Ovary (tissue), 9 donors: ENCODE results near the gene PCDHGC3. TPM values are rescaled to one million over a fixed set of nuclear protein-coding genes. Genes with fewer than 3 reads are reported as not detected.
A peak's percentile ranks its signal among the peaks of the same experiment; 100 is the strongest.

Source experiments
- DNase-seq, 5 donors: peaks; one replicate each; pipeline ENCODE4 v3.0.0-alpha.2; 2019 to 2020
- H3K27ac ChIP-seq, 2 donors: fragments of 200-600 bp; one replicate each; pipeline versions ENCODE4 v1.5.1 to v1.8.0; 2019 to 2022
- H3K27me3 ChIP-seq: fragments of 200-600 bp; one replicate; pipeline ENCODE4 v1.8.0; 2022
- H3K36me3 ChIP-seq: fragments of 200-600 bp; sonication (generic); one replicate; pipeline ENCODE4 v1.5.1; 2019
- H3K4me1 ChIP-seq: one replicate; pipeline ENCODE4 v1.8.1; 2013; ENCODE audit warnings: mild to moderate bottlenecking, moderate library complexity; ENCODE audit not compliant: insufficient read depth
- H3K4me3 ChIP-seq: fragments of 200-600 bp; sonication (generic); one replicate; pipeline ENCODE4 v1.5.1; 2017
- H3K9me3 ChIP-seq, 2 donors: fragments of 200-600 bp in 1 of 2; sonication (generic) in 1 of 2; one replicate each; pipeline versions ENCODE4 v1.5.1 to v1.8.1; 2013 to 2019; ENCODE audit warnings: mild to moderate bottlenecking in 1 of 2, moderate library complexity in 1 of 2
- CTCF ChIP-seq, 3 donors: fragments of 450-650 bp in 2 of 3; fragments of 200-600 bp in 1 of 3; IDR thresholded peaks; one replicate each; pipeline versions ENCODE4 v1.5.1 to v1.8.0; 2016 to 2022; ENCODE audit warnings: antibody characterized with exemption in 3 of 3, mild to moderate bottlenecking in 1 of 3
- EP300 ChIP-seq: sonication (generic); formaldehyde crosslinking; IDR thresholded peaks from one replicate; pipeline ENCODE4 v1.6.1; 2017; ENCODE audit warnings: antibody characterized with exemption
- POLR2A ChIP-seq: fragments of 450-650 bp; IDR thresholded peaks from one replicate; pipeline ENCODE4 v1.6.1; 2017; ENCODE audit warnings: antibody characterized with exemption, mild to moderate bottlenecking, moderate library complexity
- WGBS, 3 donors: extraction: QIAGEN DNeasy Blood & Tissue Kit in 1 of 3; methylation state at CpG; one replicate each; pipeline versions ENCODE4 v1.1.5 to v1.1.7; 2013 to 2017; 5-methylcytosine and 5-hydroxymethylcytosine counted together
- intact Hi-C, 4 donors: fragments of 100-400 bp; cut with DNase I; formaldehyde crosslinking; loops; one replicate each; pipeline versions ENCODE4 v1.11.0 to v1.15.1; 2022 to 2023
- polyA plus RNA-seq, 2 donors: library from polyadenylated mRNA; stranded (reverse); fragments of 200-250 nt in 1 of 2; fragments of 350-450 nt in 1 of 2; fragmentation: Illumina TruSeq in 1 of 2; extraction: RNeasy Lipid Tissue Mini Kit (QIAGEN cat#74804) in 1 of 2; gene quantifications; one replicate each; pipeline ENCODE4 v1.2.3, GENCODE V29; 2013 to 2014
- total RNA-seq, 7 donors: library from RNA; depleted of rRNA in 2 of 7; stranded (reverse); fragments of >200 nt in 2 of 7; fragmentation: NEBNext Ultra II Directional in 3 of 7; extraction: Animal tissue kit (Norgen Biotek cat#: 25700) in 3 of 7; gene quantifications; one replicate each; pipeline versions ENCODE4 v1.1.0 to v1.2.4, GENCODE V29; 2016 to 2023
- donor health status: DM: no; HTN: no; CAD: no; lungs with moderate emphysema.
- donor health status: DM: no; HTN: no; CAD: no.
- donor health status: Bipolar disorder and iron deficiency.
- donor health status: DM: yes; HTN: yes; CAD: no.
- donor health status: DM: no; HTN: no; CAD: no.
- donor health status: DM: yes; HTN: yes; CAD: no.

The PCDHGC3 gene
- total and polyA plus RNA-seq, 9 donors = 19.6 to 92.9 (median 67.7) TPM

GRCh38 chr5:141484641-141485311, 9.0 kb downstream of the PCDHGC3 start, which contains the start of gene PCDHGC4:
Gene PCDHGC4, plus strand, starts transcription at chr5:141485030. Its CDS starts 144 bp downstream, at chr5:141485174.
- no peaks in the 10 kb centered on the region for H3K9me3 ChIP-seq
- H3K36me3 ChIP-seq = no peaks in the 10 kb centered on the region
- no peak within 1 kb of the TSS for H3K27ac ChIP-seq
- no peaks in the 10 kb centered on the region for H3K4me1 ChIP-seq
- peak within 1 kb of the TSS; percentile 34 for H3K4me3 ChIP-seq
- no peaks in the 10 kb centered on the region for H3K27me3 ChIP-seq
- peak in 1 of 5 donors; percentile 43 for DNase-seq
- 5 to 12% (median 9%) methylated on average over 39 of the region's 39 CpGs for WGBS, 3 donors
- intact Hi-C loops = no loop called here
- TF ChIP-seq CTCF (IDR thresholded peaks at IDR 0.05) (no peak), POLR2A (no peak), EP300 (no peak)

GRCh38 chr5:141485321-141486055, 9.7 kb downstream of the PCDHGC3 start:
- Histone ChIP-seq H3K4me3 (peak overlapping the region; percentile 34), H3K27ac (no peak overlapping the region), H3K36me3 (no peaks in the 10 kb centered on the region), H3K4me1 (no peaks in the 10 kb centered on the region), H3K27me3 (no peaks in the 10 kb centered on the region), H3K9me3 (no peaks in the 10 kb centered on the region)
- peak in 2 of 5 donors; percentile 24 to 34 for DNase-seq
- TF ChIP-seq POLR2A = no peak
- TF ChIP-seq EP300 = no peak
- TF ChIP-seq CTCF (IDR thresholded peaks at IDR 0.05) = no peak
- intact Hi-C loops = no loop called here
- WGBS, 3 donors = 58 to 71% (median 58%) methylated on average over 38 of the region's 38 CpGs

GRCh38 chr5:141486091-141486490, 10.3 kb downstream of the PCDHGC3 start:
- no peaks in the 10 kb centered on the region for H3K4me1 ChIP-seq
- intact Hi-C loops = no loop called here

GRCh38 chr5:141487131-141487530, 11.4 kb downstream of the PCDHGC3 start:
- DNase-seq = no peak
- Histone ChIP-seq H3K36me3 (no peaks in the 10 kb centered on the region), H3K9me3 (no peaks in the 10 kb centered on the region), H3K27me3 (no peaks in the 10 kb centered on the region), H3K4me3 (no peak overlapping the region), H3K4me1 (no peaks in the 10 kb centered on the region), H3K27ac (no peak overlapping the region)
- intact Hi-C loops = no loop called here
- 89 to 92% (median 91%) methylated on average over 7 of the region's 7 CpGs for WGBS, 3 donors
- no peak for TF ChIP-seq EP300
- no peak for TF ChIP-seq CTCF (IDR thresholded peaks at IDR 0.05)
- no peak for TF ChIP-seq POLR2A

More at GRCh38 chr5:141486091-141486490, 10.3 kb downstream of the PCDHGC3 start:
- Histone ChIP-seq H3K4me3 (no peak overlapping the region), H3K9me3 (no peaks in the 10 kb centered on the region), H3K27me3 (no peaks in the 10 kb centered on the region), H3K27ac (no peak overlapping the region), H3K36me3 (no peaks in the 10 kb centered on the region)
- 92 to 94% (median 93%) methylated on average over 9 of the region's 9 CpGs for WGBS, 3 donors
- DNase-seq = no peak
- TF ChIP-seq EP300 (no peak), CTCF (IDR thresholded peaks at IDR 0.05) (no peak), POLR2A (no peak)
